ENCODE results near the gene HS6ST2.

DNA sequence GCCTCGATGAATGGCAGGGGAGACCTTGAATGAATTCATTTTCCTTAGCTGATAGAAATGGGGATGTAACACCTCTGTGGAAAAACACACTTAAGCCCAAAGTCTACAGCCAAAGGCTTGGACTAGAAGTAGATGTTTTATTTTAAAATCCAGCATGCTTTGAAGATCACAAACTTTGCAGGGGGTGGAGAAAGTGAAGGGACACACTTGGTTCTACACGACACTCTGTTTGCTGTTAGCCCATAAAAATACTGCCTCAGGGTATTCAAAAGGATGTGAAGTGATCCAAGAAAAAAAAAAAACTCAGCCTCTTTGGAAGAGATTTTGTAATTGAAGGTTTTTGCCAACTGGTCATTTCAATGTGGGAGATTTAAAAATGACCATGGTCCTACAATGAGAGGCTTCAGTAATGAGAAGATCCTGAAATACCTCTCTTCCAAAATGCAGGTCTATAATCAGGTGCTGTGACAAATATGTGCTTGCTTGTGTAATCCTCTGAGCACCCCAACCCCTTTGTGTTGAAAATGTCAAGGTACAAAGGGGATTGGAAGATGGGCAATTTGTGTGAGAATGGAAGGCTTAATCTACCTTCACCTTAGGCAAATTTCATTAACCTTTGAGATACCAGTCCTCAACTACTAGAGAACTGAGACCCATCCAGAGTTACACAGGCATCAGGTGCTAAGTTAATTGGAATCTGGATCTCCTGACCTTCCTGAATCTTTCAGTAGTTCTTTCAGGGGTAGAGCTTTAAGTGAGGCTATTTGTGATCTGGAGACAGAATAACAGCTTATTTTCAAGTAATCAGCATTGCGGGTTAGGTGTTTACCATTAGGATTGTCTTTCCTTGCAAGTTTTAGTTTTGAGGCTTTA lies 82.5 kb downstream of the HS6ST2 start:
- TF ChIP-seq POLR2A (IDR thresholded peaks at IDR 0.05), result no peak
- TF ChIP-seq, protein P1, sequence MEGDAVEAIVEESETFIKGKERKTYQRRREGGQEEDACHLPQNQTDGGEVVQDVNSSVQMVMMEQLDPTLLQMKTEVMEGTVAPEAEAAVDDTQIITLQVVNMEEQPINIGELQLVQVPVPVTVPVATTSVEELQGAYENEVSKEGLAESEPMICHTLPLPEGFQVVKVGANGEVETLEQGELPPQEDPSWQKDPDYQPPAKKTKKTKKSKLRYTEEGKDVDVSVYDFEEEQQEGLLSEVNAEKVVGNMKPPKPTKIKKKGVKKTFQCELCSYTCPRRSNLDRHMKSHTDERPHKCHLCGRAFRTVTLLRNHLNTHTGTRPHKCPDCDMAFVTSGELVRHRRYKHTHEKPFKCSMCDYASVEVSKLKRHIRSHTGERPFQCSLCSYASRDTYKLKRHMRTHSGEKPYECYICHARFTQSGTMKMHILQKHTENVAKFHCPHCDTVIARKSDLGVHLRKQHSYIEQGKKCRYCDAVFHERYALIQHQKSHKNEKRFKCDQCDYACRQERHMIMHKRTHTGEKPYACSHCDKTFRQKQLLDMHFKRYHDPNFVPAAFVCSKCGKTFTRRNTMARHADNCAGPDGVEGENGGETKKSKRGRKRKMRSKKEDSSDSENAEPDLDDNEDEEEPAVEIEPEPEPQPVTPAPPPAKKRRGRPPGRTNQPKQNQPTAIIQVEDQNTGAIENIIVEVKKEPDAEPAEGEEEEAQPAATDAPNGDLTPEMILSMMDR (IDR thresholded peaks at IDR 0.05), result no peak
